K562 (cell line): Measurements from ENCODE around the gene NLK. TPM values are rescaled to one million over a fixed set of nuclear protein-coding genes. Genes with fewer than 3 reads are reported as not detected.

Experiments
- BRD4 ChIP-seq: fragments of 200-600 bp; sonication (generic); IDR thresholded peaks from 2 replicates; pipeline ENCODE4 v1.6.1; 2017; ENCODE audit warnings: inconsistent platforms
- CEBPB ChIP-seq: fragments of 450-650 bp; IDR thresholded peaks from 2 replicates; pipeline ENCODE4 v1.6.1; 2016; ENCODE audit warnings: missing genetic modification characterization, missing compliant biosample characterization
- CHD2 ChIP-seq: IDR thresholded peaks from 2 replicates; pipeline ENCODE4 v1.6.1; 2011; ENCODE audit warnings: low read depth, low read length
- DACH1 ChIP-seq: fragments of 450-650 bp; IDR thresholded peaks from 2 replicates; pipeline ENCODE4 v1.6.1; 2018; ENCODE audit not compliant: partially characterized antibody
- E2F3 ChIP-seq: fragments of 250-450 bp; sonication (Bioruptor Pico); IDR thresholded peaks from 2 replicates; pipeline ENCODE4 v1.4.0; 2020; ENCODE audit warnings: mild to moderate bottlenecking
- ELF2 ChIP-seq: fragments of 250-450 bp; sonication (Bioruptor Pico); IDR thresholded peaks from 2 replicates; pipeline ENCODE4 v1.5.0; 2021; ENCODE audit warnings: mild to moderate bottlenecking
- HDAC1 ChIP-seq, 2 experiments: fragments of 450-650 bp; IDR thresholded peaks; 2 replicates each; pipeline ENCODE4 v1.6.1; 2016 to 2017; ENCODE audit warnings: inconsistent platforms in 1 of 2, mild to moderate bottlenecking in 1 of 2, moderate library complexity in 1 of 2
- HDGF ChIP-seq: fragments of 450-650 bp; IDR thresholded peaks from 2 replicates; pipeline ENCODE4 v1.6.1; 2016
- HNRNPL ChIP-seq: fragments of 200-400 bp; formaldehyde crosslinking; IDR thresholded peaks from 2 replicates; pipeline ENCODE4 v1.6.1; 2017; ENCODE audit warnings: low read depth, mild to moderate bottlenecking, low read length
- KDM5B ChIP-seq: fragments of 200-600 bp; sonication (generic); IDR thresholded peaks from 2 replicates; pipeline ENCODE4 v1.6.1; 2012; ENCODE audit warnings: low read depth, mild to moderate bottlenecking, moderate library complexity, low read length, control low read depth, inconsistent platforms; ENCODE audit not compliant: insufficient replicate concordance
- MCM3 ChIP-seq: fragments of 450-650 bp; IDR thresholded peaks from 2 replicates; pipeline ENCODE4 v1.6.1; 2016
- MCM5 ChIP-seq: fragments of 450-650 bp; IDR thresholded peaks from 2 replicates; pipeline ENCODE4 v1.6.1; 2016; ENCODE audit warnings: low read depth
- MIER1 ChIP-seq: fragments of 450-650 bp; IDR thresholded peaks from 2 replicates; pipeline ENCODE4 v1.6.1; 2016; ENCODE audit warnings: antibody characterized with exemption, mild to moderate bottlenecking, low read depth
- NFE2 ChIP-seq: IDR thresholded peaks from 2 replicates; pipeline ENCODE4 v1.6.1; 2014; ENCODE audit warnings: antibody characterized with exemption, low read depth
- NUFIP1 ChIP-seq: fragments of 450-650 bp; IDR thresholded peaks from 2 replicates; pipeline ENCODE4 v1.6.1; 2018; ENCODE audit not compliant: partially characterized antibody
- PCBP1 ChIP-seq: fragments of 200-400 bp; formaldehyde crosslinking; IDR thresholded peaks from 2 replicates; pipeline ENCODE4 v1.6.1; 2018; ENCODE audit warnings: mild to moderate bottlenecking, low read depth, low read length; ENCODE audit not compliant: poor library complexity, severe bottlenecking
- SIRT6 ChIP-seq: IDR thresholded peaks from one replicate; pipeline ENCODE4 v1.6.1; 2012; ENCODE audit warnings: low read depth, mild to moderate bottlenecking, control low read depth, inconsistent platforms, low read length, moderate library complexity
- SIX5 ChIP-seq, 2 experiments: IDR thresholded peaks; 2 replicates each; pipeline ENCODE4 v1.6.1; 2011; ENCODE audit warnings: low read length in 2 of 2, borderline replicate concordance in 1 of 2, low read depth in 1 of 2, mild to moderate bottlenecking in 1 of 2, moderate library complexity in 1 of 2; ENCODE audit not compliant: insufficient read depth in 1 of 2
- SREBF1 ChIP-seq: fragments of 150-350 bp; IDR thresholded peaks from 2 replicates; pipeline ENCODE4 v1.6.1; 2014; ENCODE audit warnings: antibody characterized with exemption, low read depth, low read length, borderline replicate concordance
- WHSC1 ChIP-seq: IDR thresholded peaks from one replicate; pipeline ENCODE4 v1.6.1; 2012; ENCODE audit warnings: low read length, control low read depth, inconsistent platforms
- ZNF175 ChIP-seq: fragments of 200-800 bp; sonication (Bioruptor generic); IDR thresholded peaks from 2 replicates; pipeline ENCODE4 v1.6.1; 2016; ENCODE audit warnings: low read depth, mild to moderate bottlenecking, missing genetic modification characterization, missing compliant biosample characterization
- ZNF324 ChIP-seq: fragments of 250-450 bp; sonication (Bioruptor Pico); IDR thresholded peaks from 2 replicates; pipeline ENCODE4 v1.4.0; 2020; ENCODE audit warnings: mild to moderate bottlenecking
- ZNF507 ChIP-seq: conservative IDR thresholded peaks from 2 replicates; pipeline ENCODE4 v1.6.1; 2017; ENCODE audit warnings: missing genetic modification characterization, missing compliant biosample characterization
- ZNF764 ChIP-seq: fragments of 250-450 bp; sonication (Bioruptor Pico); IDR thresholded peaks from 2 replicates; pipeline ENCODE4 v1.4.0; 2020; ENCODE audit warnings: low read depth, mild to moderate bottlenecking, moderate library complexity
- polyA plus RNA-seq, 8 experiments: library from polyadenylated mRNA; depleted of rRNA in 4 of 8; stranded (reverse) in 5 of 8; unstranded in 3 of 8; fragments of >200 nt; fragmentation: Nextera tagmentation in 2 of 8; fragmentation: Illumina TruSeq in 1 of 8; extraction: Ambion mirVana in 2 of 8; extraction: Trizol in 1 of 8; gene quantifications; 2 replicates each; pipeline versions ENCODE4 v1.2.1 to v1.2.3, GENCODE V29; 2011 to 2014; ENCODE audit warnings: inconsistent platforms in 1 of 8, missing spikeins in 1 of 8
- total RNA-seq, 7 experiments: library from RNA; depleted of rRNA in 6 of 7; stranded (reverse); fragments of >200 nt in 6 of 7; fragmentation: Illumina TruSeq in 2 of 7; extraction: Trizol in 2 of 7; gene quantifications; 2 replicates each; pipeline versions ENCODE4 v1.2.1 to v1.2.3, GENCODE V29; 2011 to 2021; ENCODE audit warnings: low replicate concordance in 1 of 7
- TF ChIP-seq, protein P1 (sequence below): sonication (generic); formaldehyde crosslinking; IDR thresholded peaks from 2 replicates; pipeline ENCODE4 v1.4.0; 2020; ENCODE audit warnings: mild to moderate bottlenecking, missing genetic modification reagents
- TF ChIP-seq, protein P2 (sequence below): sonication (generic); formaldehyde crosslinking; IDR thresholded peaks from 2 replicates; pipeline ENCODE4 v1.8.1; 2022; ENCODE audit warnings: missing genetic modification reagents
- TF ChIP-seq, protein P3 (sequence below): fragments of 250-450 bp; sonication (Bioruptor Pico); IDR thresholded peaks from 2 replicates; pipeline ENCODE4 v1.8.0; 2021; ENCODE audit warnings: borderline replicate concordance, mild to moderate bottlenecking, moderate library complexity; ENCODE audit not compliant: poor library complexity, severe bottlenecking
- TF ChIP-seq, protein P4 (sequence below): fragments of 450-650 bp; formaldehyde crosslinking; IDR thresholded peaks from 2 replicates; pipeline ENCODE4 v1.4.0; 2020; ENCODE audit warnings: mild to moderate bottlenecking, moderate library complexity

Gene NLK
- total and polyA plus RNA-seq, 9 of the 15 experiments (the other 6 are each of a cell fraction or from before 2014, with no cell fraction given): 10.9 to 59.6 (median 26.7) TPM

DNA sequence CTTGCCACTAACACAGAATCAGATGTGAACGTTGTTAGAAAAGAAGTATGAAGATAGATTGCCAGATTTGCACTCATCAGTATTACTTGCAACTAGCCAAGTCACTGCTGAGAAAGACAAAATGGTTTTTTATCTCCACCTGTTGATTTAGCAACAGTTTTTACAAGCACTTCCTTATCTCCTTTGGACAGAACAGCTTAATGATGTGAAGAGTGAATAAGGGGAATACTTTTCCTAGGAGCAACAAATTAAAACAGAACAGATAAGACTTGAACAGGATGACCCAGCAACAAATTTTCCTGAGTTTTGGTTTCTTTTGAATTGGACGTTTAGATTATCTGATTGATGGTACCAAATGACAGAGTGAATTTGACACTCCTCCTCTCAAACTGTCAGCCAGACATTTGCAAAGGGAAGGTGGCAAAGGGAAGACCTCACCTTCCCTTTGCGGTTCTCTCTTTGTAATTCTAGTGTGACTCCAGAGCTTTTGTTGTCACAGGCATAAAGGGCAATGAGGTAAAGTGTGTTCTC, 130.6 kb downstream of the NLK start (continued):
- TF ChIP-seq ZNF764 (CRISPR knock-in tag) (no peak), PCBP1 (no peak), HNRNPL (no peak), E2F3 (CRISPR knock-in tag) (no peak), MIER1 (no peak), CHD2 (no peak), HDAC1 (IDR thresholded peaks at IDR 0.05) (peak; percentile 95 to 100), CEBPB (tag) (peak; percentile 98), SIX5 (IDR thresholded peaks at IDR 0.05; ENCODE audit: borderline replicate concordance in 1 of 2, insufficient read depth in 1 of 2, low read depth in 1 of 2, low read length in 2 of 2) (no peak), SREBF1 (no peak), MCM3 (no peak), WHSC1 (no peak), HDGF (no peak), BRD4 (no peak; the same call in 1 of the 2 replicates), MCM5 (no peak), ZNF507 (tag) (no peak), SIRT6 (no peak), NUFIP1 (no peak), ZNF324 (CRISPR knock-in tag) (no peak), KDM5B (no peak), NFE2 (peak; percentile 100), ZNF175 (CRISPR knock-in tag) (peak; percentile 96), DACH1 (peak; percentile 91), ELF2 (no peak)
- TF ChIP-seq, protein P1, sequence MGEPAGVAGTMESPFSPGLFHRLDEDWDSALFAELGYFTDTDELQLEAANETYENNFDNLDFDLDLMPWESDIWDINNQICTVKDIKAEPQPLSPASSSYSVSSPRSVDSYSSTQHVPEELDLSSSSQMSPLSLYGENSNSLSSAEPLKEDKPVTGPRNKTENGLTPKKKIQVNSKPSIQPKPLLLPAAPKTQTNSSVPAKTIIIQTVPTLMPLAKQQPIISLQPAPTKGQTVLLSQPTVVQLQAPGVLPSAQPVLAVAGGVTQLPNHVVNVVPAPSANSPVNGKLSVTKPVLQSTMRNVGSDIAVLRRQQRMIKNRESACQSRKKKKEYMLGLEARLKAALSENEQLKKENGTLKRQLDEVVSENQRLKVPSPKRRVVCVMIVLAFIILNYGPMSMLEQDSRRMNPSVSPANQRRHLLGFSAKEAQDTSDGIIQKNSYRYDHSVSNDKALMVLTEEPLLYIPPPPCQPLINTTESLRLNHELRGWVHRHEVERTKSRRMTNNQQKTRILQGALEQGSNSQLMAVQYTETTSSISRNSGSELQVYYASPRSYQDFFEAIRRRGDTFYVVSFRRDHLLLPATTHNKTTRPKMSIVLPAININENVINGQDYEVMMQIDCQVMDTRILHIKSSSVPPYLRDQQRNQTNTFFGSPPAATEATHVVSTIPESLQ: no peak
- TF ChIP-seq, protein P2, sequence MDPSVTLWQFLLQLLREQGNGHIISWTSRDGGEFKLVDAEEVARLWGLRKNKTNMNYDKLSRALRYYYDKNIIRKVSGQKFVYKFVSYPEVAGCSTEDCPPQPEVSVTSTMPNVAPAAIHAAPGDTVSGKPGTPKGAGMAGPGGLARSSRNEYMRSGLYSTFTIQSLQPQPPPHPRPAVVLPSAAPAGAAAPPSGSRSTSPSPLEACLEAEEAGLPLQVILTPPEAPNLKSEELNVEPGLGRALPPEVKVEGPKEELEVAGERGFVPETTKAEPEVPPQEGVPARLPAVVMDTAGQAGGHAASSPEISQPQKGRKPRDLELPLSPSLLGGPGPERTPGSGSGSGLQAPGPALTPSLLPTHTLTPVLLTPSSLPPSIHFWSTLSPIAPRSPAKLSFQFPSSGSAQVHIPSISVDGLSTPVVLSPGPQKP (CRISPR knock-in tag): no peak
- TF ChIP-seq, protein P3, sequence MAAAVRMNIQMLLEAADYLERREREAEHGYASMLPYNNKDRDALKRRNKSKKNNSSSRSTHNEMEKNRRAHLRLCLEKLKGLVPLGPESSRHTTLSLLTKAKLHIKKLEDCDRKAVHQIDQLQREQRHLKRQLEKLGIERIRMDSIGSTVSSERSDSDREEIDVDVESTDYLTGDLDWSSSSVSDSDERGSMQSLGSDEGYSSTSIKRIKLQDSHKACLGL (CRISPR knock-in tag): no peak
- TF ChIP-seq, protein P4, sequence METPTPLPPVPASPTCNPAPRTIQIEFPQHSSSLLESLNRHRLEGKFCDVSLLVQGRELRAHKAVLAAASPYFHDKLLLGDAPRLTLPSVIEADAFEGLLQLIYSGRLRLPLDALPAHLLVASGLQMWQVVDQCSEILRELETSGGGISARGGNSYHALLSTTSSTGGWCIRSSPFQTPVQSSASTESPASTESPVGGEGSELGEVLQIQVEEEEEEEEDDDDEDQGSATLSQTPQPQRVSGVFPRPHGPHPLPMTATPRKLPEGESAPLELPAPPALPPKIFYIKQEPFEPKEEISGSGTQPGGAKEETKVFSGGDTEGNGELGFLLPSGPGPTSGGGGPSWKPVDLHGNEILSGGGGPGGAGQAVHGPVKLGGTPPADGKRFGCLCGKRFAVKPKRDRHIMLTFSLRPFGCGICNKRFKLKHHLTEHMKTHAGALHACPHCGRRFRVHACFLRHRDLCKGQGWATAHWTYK (CRISPR knock-in tag): no peak
